Esophagus (tissue), 2 donors: ENCODE data around the gene TCEAL9. TPM values are rescaled to one million over a fixed set of nuclear protein-coding genes. Genes with fewer than 3 reads are reported as not detected.
"Not testable (repeated sequence)": the region's sequence is repeated elsewhere in the genome, so short reads cannot be mapped to it uniquely, and the experiment has no call there.

ENCODE experiments used
- H3K27ac ChIP-seq, 2 donors: one replicate each; pipeline ENCODE4 v1.5.1; 2013; ENCODE audit warnings: low read depth in 2 of 2, mild to moderate bottlenecking in 2 of 2, inconsistent platforms in 1 of 2, low read length in 1 of 2, moderate library complexity in 1 of 2
- H3K27me3 ChIP-seq, 2 donors: one replicate each; pipeline ENCODE4 v1.6.1; 2013; ENCODE audit warnings: low read length in 2 of 2, control low read depth in 1 of 2, mild to moderate bottlenecking in 1 of 2; ENCODE audit not compliant: insufficient read depth in 2 of 2, control insufficient read depth in 1 of 2
- H3K36me3 ChIP-seq, 2 donors: one replicate each; pipeline ENCODE4 v1.6.1; 2013; ENCODE audit warnings: low read length in 1 of 2; ENCODE audit not compliant: control insufficient read depth in 2 of 2, insufficient read depth in 2 of 2
- H3K4me1 ChIP-seq, 2 donors: one replicate each; pipeline ENCODE4 v1.6.1; 2013; ENCODE audit warnings: low read length in 1 of 2; ENCODE audit not compliant: control insufficient read depth in 2 of 2, insufficient read depth in 2 of 2
- H3K4me3 ChIP-seq, 2 donors: one replicate each; pipeline ENCODE4 v1.5.1; 2013; ENCODE audit warnings: low read length in 2 of 2, mild to moderate bottlenecking in 2 of 2, low read depth in 1 of 2, moderate library complexity in 1 of 2
- H3K9me3 ChIP-seq, 2 donors: one replicate each; pipeline ENCODE4 v1.6.1; 2013; ENCODE audit warnings: mild to moderate bottlenecking in 2 of 2, low read depth in 1 of 2, low read length in 1 of 2, moderate library complexity in 1 of 2; ENCODE audit not compliant: control insufficient read depth in 2 of 2, insufficient read depth in 1 of 2
- WGBS, 2 donors: extraction: QIAGEN DNeasy Blood & Tissue Kit; methylation state at CpG; one replicate each; pipeline ENCODE4 v1.1.7; 2013; 5-methylcytosine and 5-hydroxymethylcytosine counted together
- polyA plus RNA-seq, 2 donors: library from polyadenylated mRNA; stranded (reverse); fragments of 200-250 nt; gene quantifications; one replicate each; pipeline ENCODE4 v1.2.3, GENCODE V29; 2013
- donor health status: healthy with polysubstance abuse.
- donor health status: Bipolar disorder and iron deficiency.

Gene TCEAL9
- polyA plus RNA-seq, 2 donors: 39.4 to 48.0 TPM

GRCh38 chrX:103347682-103348397, 8.5 kb upstream of the TCEAL9 start:
- no peak overlapping the region for H3K27ac ChIP-seq
- no peaks in the 10 kb centered on the region for H3K4me1 ChIP-seq
- H3K27me3 ChIP-seq: no peaks in the 10 kb centered on the region
- no peak overlapping the region for H3K4me3 ChIP-seq
- 53 to 68% methylated on average over 29 of the region's 29 CpGs for WGBS, 2 donors
- H3K36me3 ChIP-seq: no peaks in the 10 kb centered on the region
- no peaks in the 10 kb centered on the region for H3K9me3 ChIP-seq

GRCh38 chrX:103356858-103357257, 552 bp downstream of the TCEAL9 start:
- Histone ChIP-seq H3K27ac (peak overlapping the region; percentile 80 to 85), H3K36me3 (no peaks in the 10 kb centered on the region), H3K4me1 (no peaks in the 10 kb centered on the region), H3K4me3 (peak overlapping the region; percentile 69 to 72), H3K9me3 (no peaks in the 10 kb centered on the region), H3K27me3 (no peaks in the 10 kb centered on the region)
- 2 to 23% methylated on average over 13 of the region's 13 CpGs for WGBS, 2 donors

GRCh38 chrX:103357871-103358270, 1.6 kb downstream of the TCEAL9 start:
- WGBS, 2 donors: 84 to 92% methylated on average over 2 of the region's 2 CpGs
- H3K27me3 ChIP-seq: no peaks in the 10 kb centered on the region
- no peaks in the 10 kb centered on the region for H3K36me3 ChIP-seq
- peak overlapping the region in 1 of 2 donors; percentile 69 for H3K4me3 ChIP-seq
- H3K4me1 ChIP-seq: no peaks in the 10 kb centered on the region
- H3K27ac ChIP-seq: no peak overlapping the region
- no peaks in the 10 kb centered on the region for H3K9me3 ChIP-seq

- not testable (repeated sequence) for H3K27me3 ChIP-seq, H3K27ac ChIP-seq, H3K4me3 ChIP-seq, H3K36me3 ChIP-seq, H3K4me1 ChIP-seq, H3K9me3 ChIP-seq
- 77 to 86% methylated on average over 3 of the region's 3 CpGs for WGBS, 2 donors
Observed at GRCh38 chrX:103359605-103360004, 3.3 kb downstream of the TCEAL9 start.

GRCh38 chrX:103360092-103360491, 3.8 kb downstream of the TCEAL9 start:
- no peaks in the 10 kb centered on the region for H3K4me1 ChIP-seq
- H3K9me3 ChIP-seq: no peaks in the 10 kb centered on the region
- H3K27me3 ChIP-seq: no peaks in the 10 kb centered on the region
- H3K27ac ChIP-seq: no peak overlapping the region
- H3K36me3 ChIP-seq: no peaks in the 10 kb centered on the region
- no peak overlapping the region for H3K4me3 ChIP-seq
- 75 to 82% methylated on average over 2 of the region's 2 CpGs for WGBS, 2 donors

- Histone ChIP-seq H3K27me3 (no peaks in the 10 kb centered on the region), H3K4me1 (no peaks in the 10 kb centered on the region), H3K27ac (no peak overlapping the region), H3K4me3 (no peak overlapping the region), H3K36me3 (no peaks in the 10 kb centered on the region), H3K9me3 (no peaks in the 10 kb centered on the region)
- 48 to 61% methylated on average over 2 of the region's 2 CpGs for WGBS, 2 donors
Observed at GRCh38 chrX:103360916-103361315, 4.6 kb downstream of the TCEAL9 start.

GRCh38 chrX:103361798-103362197, 5.5 kb downstream of the TCEAL9 start:
- WGBS, 2 donors: 16 to 43% methylated on average over 1 of the region's 1 CpG

GRCh38 chrX:103362474-103362873, 6.2 kb downstream of the TCEAL9 start:
- Histone ChIP-seq H3K36me3 (no peaks in the 10 kb centered on the region), H3K9me3 (no peaks in the 10 kb centered on the region), H3K4me1 (no peaks in the 10 kb centered on the region), H3K27ac (no peak overlapping the region), H3K4me3 (no peak overlapping the region), H3K27me3 (no peaks in the 10 kb centered on the region)
- 29% methylated on average over 1 of the region's 1 CpG for WGBS, 2 donors

More at GRCh38 chrX:103361798-103362197, 5.5 kb downstream of the TCEAL9 start:
- no peaks in the 10 kb centered on the region for H3K4me1 ChIP-seq
- H3K4me3 ChIP-seq: no peak overlapping the region
- H3K36me3 ChIP-seq: no peaks in the 10 kb centered on the region
- H3K27me3 ChIP-seq: no peaks in the 10 kb centered on the region
- no peak overlapping the region for H3K27ac ChIP-seq
- H3K9me3 ChIP-seq: no peaks in the 10 kb centered on the region

- H3K36me3 ChIP-seq: no peaks in the 10 kb centered on the region
- H3K27me3 ChIP-seq: no peaks in the 10 kb centered on the region
- H3K4me3 ChIP-seq: no peak overlapping the region
- 90 to 93% methylated on average over 2 of the region's 2 CpGs for WGBS, 2 donors
- H3K4me1 ChIP-seq: no peaks in the 10 kb centered on the region
- H3K27ac ChIP-seq: no peak overlapping the region
- H3K9me3 ChIP-seq: no peaks in the 10 kb centered on the region
Observed at GRCh38 chrX:103363046-103363445, 6.7 kb downstream of the TCEAL9 start.

- Histone ChIP-seq H3K4me3 (no peak overlapping the region), H3K27ac (no peak overlapping the region), H3K4me1 (no peaks in the 10 kb centered on the region), H3K36me3 (no peaks in the 10 kb centered on the region), H3K27me3 (peaks cover 0 to 4% of the 10 kb centered on the region in 2 donors), H3K9me3 (no peaks in the 10 kb centered on the region)
- 55 to 70% methylated on average over 1 of the region's 1 CpG for WGBS, 2 donors
Observed at GRCh38 chrX:103367502-103367901, 11.2 kb downstream of the TCEAL9 start.
